Pericardium fibroblast (primary cell): ENCODE data around the gene KANSL1L. TPM values are rescaled to one million over a fixed set of nuclear protein-coding genes. Genes with fewer than 3 reads are reported as not detected.

Source experiments
- total RNA-seq: library from RNA; depleted of rRNA; stranded (reverse); fragments of >200 nt; gene quantifications from 2 replicates; pipeline ENCODE4 v1.2.3, GENCODE V29; 2015

The KANSL1L gene
- total RNA-seq = 7.1 and 15.9 TPM in 2 replicates

GRCh38 chr2:210171309-210172218 lies at the start of gene KANSL1L:
Gene KANSL1L, minus strand, starts transcription at chr2:210171409. Its CDS starts 16,827 bp downstream, at chr2:210154582.

DNA sequence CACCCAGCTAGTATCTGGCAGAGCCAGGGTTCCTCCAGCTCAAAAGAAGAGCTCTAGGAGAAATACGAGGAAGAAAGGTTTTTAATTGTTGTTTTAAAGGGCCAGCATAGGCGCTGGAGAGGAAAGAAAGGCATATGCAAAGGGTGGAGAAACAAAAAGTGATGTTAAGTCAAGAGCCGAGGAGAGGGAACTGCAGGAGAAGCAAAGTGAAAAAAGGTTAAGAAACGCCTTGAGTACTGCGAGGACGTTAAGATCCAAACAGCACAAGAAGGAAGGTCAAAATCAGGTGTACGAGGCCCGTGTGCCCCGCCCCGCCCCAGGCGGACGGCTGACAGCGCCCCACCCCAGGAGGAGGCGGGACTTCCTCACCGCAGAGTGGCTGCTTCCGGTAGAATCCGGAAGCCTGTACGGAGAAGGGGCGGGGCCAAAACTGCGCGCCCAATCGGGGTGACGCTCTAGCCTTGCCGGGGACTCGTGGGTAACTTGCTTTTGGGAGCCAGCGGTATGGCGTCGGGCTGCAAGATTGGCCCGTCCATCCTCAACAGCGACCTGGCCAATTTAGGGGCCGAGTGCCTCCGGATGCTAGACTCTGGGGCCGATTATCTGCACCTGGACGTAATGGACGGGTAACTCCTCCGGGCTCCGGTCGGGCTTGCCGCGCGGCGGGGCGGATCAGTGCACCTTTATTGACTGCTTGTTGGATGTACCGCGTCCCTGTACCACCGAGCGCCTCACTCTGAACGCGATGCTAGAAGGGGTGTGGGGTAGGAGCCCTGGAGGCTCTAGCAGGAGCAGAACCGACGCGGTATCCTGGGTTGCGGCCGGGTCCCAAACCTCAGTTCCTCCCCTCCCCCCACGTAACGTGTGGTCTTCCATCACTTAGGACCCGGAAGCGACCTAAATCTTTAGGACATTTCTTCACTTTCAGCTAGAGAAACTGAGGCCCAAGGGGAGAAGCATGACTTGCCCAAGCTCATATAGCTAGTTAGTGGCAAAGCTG lies 168.8 kb downstream of the KANSL1L start, which contains the start of gene RPE:
RPE (plus strand) TSS at position 481 of the 1,000 bp plus-strand sequence; CDS start at position 505, 24 bp downstream.

Other genes starting within 250 kb of the KANSL1L start
- 47.3 and 49.9 TPM in 2 replicates for gene RPE, start 168.8 kb downstream of the KANSL1L start, total RNA-seq
- 0.09 TPM in 1 of 2 replicates, not detected in the other for gene ACADL, start 54.0 kb upstream of the KANSL1L start, total RNA-seq
- 22.5 TPM in 1 of 2 replicates, not detected in the other for gene MYL1, start 143.8 kb upstream of the KANSL1L start, total RNA-seq